DND-41 (cell line): ENCODE measurements around the gene CUL3.

Experiments
- CTCF ChIP-seq: IDR thresholded peaks from 2 replicates; pipeline ENCODE4 v1.5.1; 2012; ENCODE audit warnings: borderline replicate concordance, low read length, moderate library complexity, mild to moderate bottlenecking; ENCODE audit not compliant: poor library complexity, severe bottlenecking; ENCODE audit errors: extremely low read depth
- EZH2 ChIP-seq: IDR thresholded peaks from 3 replicates; pipeline ENCODE4 v1.6.1; 2012; ENCODE audit warnings: borderline replicate concordance, low read depth, mild to moderate bottlenecking, moderate library complexity, low read length, inconsistent platforms; ENCODE audit not compliant: severe bottlenecking

- TF ChIP-seq CTCF (no peak), EZH2 (no peak)
Observed at GRCh38 chr2:224577541-224577940, 7.6 kb downstream of the CUL3 start.
